Muscle of arm (tissue), 12 donors: Measurements from ENCODE around the gene ATP9B. TPM values are rescaled to one million over a fixed set of nuclear protein-coding genes. Genes with fewer than 3 reads are reported as not detected.

Experiments used
- DNase-seq: peaks from one replicate; pipeline ENCODE4 v3.0.0-alpha.2; 2013
- polyA plus RNA-seq, 12 donors: library from polyadenylated mRNA; unstranded; fragments of 120-200 nt; gene quantifications; one replicate each; pipeline ENCODE4 v1.2.1, GENCODE V29; 2013; ENCODE audit not compliant: insufficient read length in 12 of 12

Gene ATP9B
- polyA plus RNA-seq, 12 donors, result 12.6 to 39.8 (median 22.5) TPM; not detected in 1

GRCh38 chr18:79410731-79411613 is 341.8 kb downstream of the ATP9B start:
- DNase-seq, result no peak

- DNase-seq, result no peak
Observed at GRCh38 chr18:79411614-79412526, 342.7 kb downstream of the ATP9B start.

GRCh38 chr18:79413025-79413424 is 343.8 kb downstream of the ATP9B start:
- no peak for DNase-seq

GRCh38 chr18:79413426-79413825 is 344.2 kb downstream of the ATP9B start:
- DNase-seq, result no peak

GRCh38 chr18:79413901-79414300 is 344.7 kb downstream of the ATP9B start:
- no peak for DNase-seq

- no peak for DNase-seq
Observed at GRCh38 chr18:79416022-79416676, 347.0 kb downstream of the ATP9B start.

- no peak for DNase-seq
Observed at GRCh38 chr18:79416677-79417052, 347.5 kb downstream of the ATP9B start.

- DNase-seq, result no peak
Observed at GRCh38 chr18:79418236-79418635, 349.0 kb downstream of the ATP9B start.

GRCh38 chr18:79418642-79419041 is 349.4 kb downstream of the ATP9B start:
- DNase-seq, result no peak

- DNase-seq, result no peak
Observed at GRCh38 chr18:79420033-79420745, 351.0 kb downstream of the ATP9B start.

- DNase-seq, result no peak
Observed at GRCh38 chr18:79421275-79421857, 352.2 kb downstream of the ATP9B start.

- DNase-seq, result no peak
Observed at GRCh38 chr18:79422022-79422782, 353.0 kb downstream of the ATP9B start.

- DNase-seq, result no peak
Observed at GRCh38 chr18:79422783-79423165, 353.6 kb downstream of the ATP9B start.

GRCh38 chr18:79423211-79424007 is 354.2 kb downstream of the ATP9B start:
- DNase-seq, result no peak

- DNase-seq, result no peak
Observed at GRCh38 chr18:79424008-79424565, 354.9 kb downstream of the ATP9B start.

GRCh38 chr18:79424880-79425568 is 355.8 kb downstream of the ATP9B start:
- DNase-seq, result no peak

GRCh38 chr18:79425569-79425886 is 356.3 kb downstream of the ATP9B start:
- no peak for DNase-seq
